Fibroblast of peridontal ligament (primary cell): ENCODE results near the gene MCF2L.

Experiments
- DNase-seq: peaks from one replicate; pipeline ENCODE4 v3.0.0-alpha.2; 2010; ENCODE audit errors: extremely low read depth

Gene MCF2L

GRCh38 chr13:113148940-113149503, 180.0 kb downstream of the MCF2L start:
- no peak for DNase-seq
